Stimulated activated CD4-positive, alpha-beta T cell treated with anti-CD3 and anti-CD28 coated beads, Interleukin-4, amount 100 ng/mL, for 48 hours (primary cell): Measurements from ENCODE around the gene DRC7.
"Not testable (repeated sequence)": the region's sequence is repeated elsewhere in the genome, so short reads cannot be mapped to it uniquely, and the experiment has no call there.

ENCODE experiments used
- DNase-seq, 2 donors: peaks; one replicate each; pipeline ENCODE4 v3.0.0-alpha.2; 2020; ENCODE audit warnings: low read depth in 2 of 2

Gene DRC7

DNA sequence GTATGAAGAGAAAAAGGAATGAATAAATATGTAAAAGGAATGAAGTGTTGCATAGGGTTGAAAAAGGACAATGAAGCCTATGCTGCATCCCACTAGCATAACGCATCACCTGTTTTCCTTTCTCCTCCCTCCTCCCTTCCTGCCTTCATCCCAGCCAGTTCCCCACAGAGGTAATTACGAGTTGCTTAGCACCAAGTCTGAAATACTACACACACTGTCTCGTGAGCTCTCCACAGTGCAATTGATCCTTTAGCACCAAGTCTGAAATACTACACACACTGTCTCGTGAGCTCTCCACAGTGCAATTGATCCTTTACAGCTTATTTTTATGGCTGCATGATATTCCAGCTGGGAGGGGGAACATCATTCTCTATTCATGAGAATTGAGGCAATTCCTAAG is 1.1 kb upstream of the DRC7 start:
- DNase-seq: no peak

DNA sequence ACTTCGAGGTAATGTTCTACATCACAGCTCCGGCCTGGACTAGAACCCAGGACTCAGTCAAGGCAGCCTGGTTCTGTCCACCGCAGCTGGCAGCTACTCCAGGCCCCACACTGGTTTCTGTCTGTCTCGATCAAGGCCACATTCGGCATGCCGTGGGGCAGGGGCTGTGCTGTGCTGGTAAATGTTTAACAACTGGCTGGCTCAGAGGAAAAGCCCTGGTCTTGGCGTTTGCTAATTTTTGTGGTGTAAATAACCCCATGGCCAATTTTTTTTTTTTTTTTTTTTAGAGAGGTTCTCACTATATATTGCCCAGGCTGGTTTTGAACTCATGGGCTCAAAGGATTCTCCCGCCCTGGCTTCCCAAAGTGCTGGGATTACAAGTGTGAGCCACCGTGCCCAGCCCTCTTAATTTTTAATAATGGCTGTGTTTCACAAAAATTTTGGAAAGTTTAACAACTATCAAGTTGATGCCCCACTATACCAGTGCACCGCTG is 328 bp upstream of the DRC7 start:
- DNase-seq: no peak

DNA sequence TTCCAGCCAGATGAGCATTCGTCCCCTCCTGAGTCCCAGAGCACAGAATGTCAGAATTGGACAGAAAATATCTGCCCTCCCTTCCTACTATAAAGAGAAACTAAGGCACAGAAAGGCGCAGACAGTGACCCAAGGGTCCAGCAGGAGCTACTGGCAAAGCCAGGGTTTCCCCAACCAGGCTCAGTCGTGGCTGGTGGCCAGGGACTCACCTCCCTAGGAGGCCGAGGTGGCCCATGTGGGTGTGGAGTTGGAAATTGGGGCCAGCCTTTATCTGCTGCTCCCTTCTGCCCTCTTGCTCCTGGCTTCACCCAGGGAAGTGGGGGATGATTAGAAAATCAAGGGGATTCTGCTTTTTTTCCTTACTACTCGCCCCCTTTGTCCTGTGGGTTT is 1.1 kb downstream of the DRC7 start:
- no peak for DNase-seq

DNA sequence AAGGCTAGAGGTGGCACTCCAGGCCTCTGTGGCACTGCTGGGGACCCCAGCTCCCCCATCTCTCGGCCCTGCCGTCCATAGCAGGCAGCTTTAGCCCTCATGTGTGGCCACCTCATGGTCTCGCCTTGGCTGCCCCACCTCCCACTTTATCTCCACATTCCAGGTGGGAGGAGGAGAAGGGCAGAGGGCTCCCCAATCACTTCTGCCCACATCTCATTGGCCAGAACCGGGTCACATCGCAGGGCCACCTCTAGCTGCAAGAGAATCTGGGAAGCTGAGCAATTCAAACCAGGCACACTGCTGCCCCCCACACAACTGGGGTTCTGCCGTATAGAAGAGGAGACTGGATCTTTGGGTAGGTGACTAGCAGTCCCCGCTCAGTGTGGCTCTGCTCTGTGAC is 1.6 kb downstream of the DRC7 start:
- no peak for DNase-seq

DNA sequence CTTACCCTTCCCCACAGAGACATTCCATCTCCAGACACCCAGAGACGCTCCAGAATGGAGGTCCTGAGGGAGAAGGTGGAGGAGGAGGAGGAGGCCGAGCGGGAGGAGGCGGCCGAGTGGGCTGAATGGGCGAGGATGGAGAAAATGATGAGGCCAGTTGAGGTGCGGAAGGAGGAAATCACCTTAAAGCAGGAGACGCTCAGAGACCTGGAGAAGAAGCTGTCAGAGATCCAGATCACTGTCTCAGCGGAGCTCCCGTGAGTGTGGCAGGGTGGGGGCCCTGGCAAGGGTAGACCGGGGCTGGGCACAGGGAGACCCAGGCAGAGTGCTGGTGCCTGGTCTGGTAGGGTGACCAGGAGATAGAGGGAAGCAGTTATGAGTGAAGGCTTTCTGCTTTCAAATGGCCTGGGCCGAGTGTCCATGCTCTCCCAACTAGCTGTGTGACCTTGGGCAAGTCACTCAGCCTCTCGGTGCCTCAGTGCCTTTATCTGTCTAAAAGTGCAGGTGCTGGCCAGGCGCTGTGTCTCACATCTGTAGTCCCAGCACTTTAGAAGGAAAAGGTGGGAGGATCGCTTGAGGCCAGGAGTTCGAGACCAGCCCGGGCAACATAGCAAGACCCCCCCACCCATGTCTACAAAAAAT is 3.4 kb downstream of the DRC7 start:
- no peak for DNase-seq

DNA sequence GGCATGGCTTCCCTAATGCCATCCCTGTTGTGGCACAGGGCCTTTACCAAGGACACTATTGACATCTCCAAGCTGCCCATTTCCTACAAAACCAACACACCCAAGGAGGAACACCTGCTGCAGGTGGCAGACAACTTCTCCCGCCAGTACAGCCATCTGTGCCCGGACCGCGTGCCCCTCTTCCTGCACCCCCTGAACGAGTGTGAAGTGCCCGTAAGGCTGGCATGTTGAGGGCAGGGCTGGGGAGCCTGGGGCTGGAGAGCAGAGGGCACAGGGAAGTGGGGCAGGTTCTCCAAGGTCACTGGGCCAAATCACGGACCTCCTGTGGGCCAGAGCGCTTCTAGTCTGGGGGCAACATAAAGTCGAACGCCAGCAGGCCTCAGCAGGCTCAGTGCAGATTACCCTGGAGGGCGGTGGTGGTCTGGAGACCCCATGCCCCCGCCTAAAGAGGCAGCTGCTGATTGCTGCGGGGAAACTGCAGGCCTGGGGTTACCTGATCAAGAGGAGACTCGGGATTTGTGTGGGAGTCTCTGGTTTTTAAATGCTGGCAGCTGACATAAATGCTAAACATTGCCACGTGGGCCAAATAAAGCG is 4.3 kb downstream of the DRC7 start:
- DNase-seq: no peak

DNA sequence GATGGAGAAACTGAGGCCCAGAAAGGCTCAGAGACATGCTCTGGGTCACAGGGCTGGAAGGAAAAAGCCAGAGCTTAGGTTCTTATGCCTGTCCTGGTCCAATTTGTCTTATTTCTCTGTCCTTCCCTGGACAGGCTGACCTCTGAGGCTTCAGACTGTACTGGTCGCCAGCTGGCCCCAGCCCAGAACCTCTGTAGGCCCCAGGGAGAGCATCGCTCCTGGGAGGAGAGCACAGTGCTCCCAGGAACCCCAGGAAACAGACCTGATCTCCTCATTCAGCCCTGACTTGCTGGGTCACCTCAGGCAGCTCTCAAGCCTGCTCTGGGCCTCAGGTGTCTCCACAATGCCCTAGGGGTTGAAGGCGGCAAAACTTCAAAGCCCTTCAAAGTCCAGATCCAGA is 4.9 kb downstream of the DRC7 start:
- DNase-seq: no peak

DNA sequence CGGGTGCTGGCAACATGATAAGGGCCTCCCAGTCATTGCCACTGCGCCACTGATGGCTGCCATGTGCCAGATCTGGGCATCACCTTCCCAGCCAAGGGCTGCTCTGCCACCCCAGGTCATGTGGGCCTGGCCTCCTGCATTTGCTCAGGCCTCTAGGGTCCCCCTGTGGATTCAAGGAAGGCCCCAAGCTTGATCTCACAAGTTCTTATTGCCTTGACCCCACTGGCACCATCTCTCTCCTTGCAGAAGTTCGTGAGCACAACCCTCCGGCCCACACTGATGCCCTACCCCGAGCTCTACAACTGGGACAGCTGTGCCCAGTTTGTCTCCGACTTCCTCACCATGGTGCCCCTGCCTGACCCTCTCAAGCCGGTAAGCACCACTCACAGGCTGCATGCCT is 5.3 kb downstream of the DRC7 start:
- no peak for DNase-seq

DNA sequence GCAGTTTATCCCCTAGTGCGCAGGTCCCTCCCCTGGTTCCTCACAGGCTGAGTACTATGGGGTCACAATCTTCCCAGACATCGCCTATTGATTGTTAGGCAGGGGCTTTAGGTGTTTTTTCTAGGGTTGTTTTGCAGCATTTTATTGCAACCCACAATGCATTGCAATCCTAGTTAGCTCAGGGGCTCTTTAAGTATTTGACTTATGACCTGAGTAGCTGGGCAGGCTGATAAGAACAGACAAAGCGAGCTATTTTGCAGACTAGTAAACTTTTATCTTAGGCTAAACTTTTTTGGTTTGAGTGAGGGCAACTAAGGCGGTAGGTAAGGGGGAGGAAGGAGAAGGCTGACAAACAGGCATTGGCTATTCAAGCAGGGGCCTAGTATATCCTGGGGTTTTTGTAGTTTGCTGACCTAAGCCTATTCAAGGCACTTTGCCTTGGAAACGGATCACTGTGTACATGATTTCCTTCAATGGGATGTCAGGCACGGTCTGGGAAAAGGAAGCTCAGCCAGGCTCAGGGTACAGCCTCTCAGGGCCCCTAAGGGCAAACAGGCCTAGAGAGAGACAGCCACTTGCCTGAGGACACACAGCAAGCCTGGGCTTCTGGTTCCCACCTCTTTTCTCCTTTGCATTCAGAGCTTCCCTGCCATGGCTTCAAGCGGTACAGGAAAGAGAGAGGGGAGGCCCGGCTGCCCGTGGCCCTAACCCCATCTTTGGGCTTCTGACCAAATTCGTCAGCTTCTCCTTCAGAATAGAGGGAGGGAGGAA is 6.4 kb downstream of the DRC7 start:
- no peak for DNase-seq

DNA sequence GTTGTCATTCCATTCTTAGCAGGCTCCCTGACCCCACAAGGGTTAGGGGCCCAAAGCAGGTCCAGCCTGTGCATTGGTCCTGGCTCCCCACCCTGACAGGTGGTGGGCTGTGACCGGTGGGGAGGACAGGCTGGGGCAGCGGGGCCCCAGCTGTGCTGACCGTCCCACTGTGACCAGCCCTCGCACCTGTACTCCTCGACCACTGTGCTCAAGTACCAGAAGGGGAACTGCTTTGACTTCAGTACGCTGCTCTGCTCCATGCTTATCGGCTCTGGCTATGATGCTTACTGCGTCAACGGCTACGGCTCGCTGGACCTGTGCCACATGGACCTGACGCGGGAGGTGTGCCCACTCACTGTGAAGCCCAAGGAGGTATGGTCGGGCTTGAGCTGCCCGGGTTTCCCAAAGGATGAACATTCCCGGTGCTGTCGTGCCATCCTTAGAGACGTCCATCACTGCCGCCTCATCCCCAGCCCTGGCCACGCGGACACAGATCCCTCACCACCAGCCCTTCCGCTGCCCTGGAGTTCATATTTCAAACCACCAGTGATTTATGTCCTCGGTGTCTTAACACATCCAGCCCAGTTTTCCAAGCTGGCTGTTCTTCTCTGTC is 7.3 kb downstream of the DRC7 start:
- DNase-seq: no peak

DNA sequence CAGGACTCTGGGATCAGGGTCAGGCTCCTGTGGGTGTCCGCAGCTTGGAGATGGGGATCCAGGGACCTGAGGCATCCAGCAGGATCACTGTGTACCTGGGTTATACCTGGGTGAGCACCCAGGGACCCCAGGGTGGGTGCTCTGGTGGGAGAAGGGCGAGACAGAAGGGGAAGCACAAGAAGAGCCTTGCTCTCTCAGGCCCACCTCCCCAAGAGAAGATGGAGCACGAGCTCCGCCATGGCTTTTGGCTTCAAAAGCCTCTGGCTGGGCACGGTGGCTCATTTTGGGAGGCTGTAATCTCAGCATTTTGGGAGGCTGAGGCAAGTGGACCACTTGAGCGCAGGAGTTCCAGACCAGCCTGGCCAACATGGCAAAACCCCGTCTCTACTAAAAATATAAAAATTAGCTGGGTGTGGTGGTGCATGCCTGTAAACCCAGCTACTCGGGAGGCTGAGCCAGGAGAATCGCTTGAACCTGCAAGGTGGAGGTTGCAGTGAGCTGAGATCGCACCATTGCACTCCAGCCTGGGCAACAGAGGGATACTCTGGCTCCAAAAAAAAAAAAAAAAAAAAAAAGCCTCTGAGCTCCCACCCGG is 8.9 kb downstream of the DRC7 start:
- DNase-seq: no peak

DNA sequence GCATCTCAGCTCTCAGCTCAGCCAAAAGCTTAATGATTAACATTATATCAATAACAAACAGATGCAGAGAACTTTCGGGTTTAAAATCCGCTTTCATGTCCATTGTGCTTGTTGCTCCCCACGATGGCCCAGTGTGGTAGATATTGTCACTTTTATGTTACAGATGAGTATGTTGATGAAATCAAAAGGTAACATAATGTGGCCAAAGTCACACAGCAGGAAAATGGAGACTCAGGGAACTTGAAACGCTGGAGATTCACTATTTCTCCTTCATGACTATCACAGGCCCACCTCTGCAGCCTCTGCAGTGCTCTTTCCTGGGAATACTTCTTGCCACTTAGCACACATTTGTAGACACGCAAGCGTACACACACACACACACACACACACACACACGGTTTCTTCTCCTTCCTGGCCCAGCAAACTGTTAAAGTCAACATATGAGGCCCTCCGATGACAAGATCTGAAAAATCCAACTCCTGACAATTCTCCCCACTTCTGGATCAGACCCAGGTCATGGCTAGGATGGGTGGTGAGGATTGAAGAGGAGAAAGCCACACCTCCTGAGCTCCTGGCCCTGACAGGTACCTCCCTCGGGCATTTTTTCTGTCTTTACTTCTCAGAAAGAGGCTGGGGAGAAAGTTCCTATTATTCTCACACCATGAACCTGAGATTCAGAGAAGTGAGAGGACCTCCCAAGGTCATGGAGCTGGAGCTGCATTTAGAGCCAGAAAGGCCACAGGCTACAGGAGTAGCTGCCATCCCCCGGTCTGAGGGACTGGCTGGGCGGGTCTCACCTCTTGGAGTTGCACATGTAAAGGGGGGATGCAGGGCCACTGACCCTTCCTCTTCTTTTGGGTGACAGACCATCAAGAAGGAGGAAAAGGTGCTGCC is 9.7 kb downstream of the DRC7 start:
- DNase-seq: no peak

DNA sequence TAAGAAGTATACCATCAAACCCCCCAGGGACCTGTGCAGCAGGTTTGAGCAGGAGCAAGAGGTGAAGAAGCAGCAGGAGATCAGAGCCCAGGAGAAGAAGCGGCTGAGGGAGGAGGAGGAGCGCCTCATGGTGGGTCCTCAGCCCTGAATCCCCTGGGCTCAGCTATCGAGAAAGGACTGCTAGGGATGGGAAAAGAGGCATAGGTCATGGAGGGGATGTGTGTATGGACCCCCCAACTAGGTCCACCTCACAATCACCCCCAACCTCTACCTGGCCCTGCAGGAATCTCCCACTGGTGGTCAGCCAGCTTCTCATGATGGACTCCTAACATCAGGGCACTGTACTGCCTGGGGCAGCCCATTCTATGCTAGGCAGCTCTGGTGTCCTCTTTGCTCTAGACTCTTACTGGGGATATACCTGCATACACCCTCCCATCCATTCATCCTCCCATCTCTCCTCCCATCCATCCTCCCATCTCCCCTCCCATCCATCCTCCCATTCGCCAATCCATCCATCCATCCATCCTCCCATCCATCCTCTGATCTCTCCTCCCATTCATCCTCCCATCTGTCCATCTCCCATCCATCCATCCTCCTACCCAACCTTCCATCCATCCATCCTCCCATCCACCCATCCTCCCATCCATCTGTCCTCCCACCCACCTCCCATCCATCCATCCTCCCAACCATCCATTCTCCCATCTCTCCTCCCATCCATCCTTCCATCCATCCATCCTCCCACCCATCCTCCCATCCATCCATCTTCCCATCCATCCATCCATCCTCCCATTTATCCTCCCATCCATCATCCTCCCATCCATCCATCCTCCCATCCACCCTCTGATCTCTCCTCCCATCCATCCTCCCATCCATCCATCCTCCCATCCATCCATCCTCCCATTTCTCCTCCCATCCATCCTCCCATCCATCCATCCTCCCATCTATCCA is 10.6 kb downstream of the DRC7 start:
- no peak for DNase-seq

DNA sequence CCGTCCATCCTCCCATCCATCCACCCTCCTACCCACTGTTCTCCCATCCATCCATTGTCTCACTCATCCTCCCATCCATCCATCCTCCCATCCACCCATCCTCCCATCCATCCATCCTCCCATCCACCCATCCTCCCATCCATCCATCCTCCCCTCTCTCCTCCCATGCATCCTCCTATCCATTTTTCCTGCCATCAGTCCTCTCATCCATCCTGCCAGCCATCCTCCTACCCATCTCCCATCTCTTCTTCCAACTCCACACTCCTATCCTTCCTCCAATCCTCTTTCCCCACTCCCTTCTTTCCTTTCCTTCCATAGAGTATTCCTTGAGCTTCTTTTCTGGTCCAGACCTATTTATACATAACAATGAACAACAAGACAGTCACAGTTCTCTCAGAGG is 12.1 kb downstream of the DRC7 start:
- DNase-seq: no peak

DNA sequence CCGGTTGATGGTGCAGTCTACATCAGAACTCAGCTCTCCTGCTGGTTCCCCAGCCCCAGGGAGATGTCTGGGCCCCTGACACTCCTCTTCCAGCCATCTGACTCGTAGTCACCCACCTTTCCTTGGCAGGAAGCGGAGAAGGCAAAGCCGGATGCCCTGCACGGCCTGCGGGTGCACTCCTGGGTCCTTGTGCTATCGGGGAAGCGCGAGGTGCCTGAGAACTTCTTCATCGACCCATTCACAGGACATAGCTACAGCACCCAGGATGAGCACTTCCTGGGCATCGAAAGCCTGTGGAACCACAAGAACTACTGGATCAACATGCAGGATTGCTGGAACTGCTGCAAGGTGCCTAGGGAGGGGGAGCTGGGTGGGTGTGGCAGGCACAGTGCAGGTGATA is 12.7 kb downstream of the DRC7 start:
- DNase-seq: no peak

DNA sequence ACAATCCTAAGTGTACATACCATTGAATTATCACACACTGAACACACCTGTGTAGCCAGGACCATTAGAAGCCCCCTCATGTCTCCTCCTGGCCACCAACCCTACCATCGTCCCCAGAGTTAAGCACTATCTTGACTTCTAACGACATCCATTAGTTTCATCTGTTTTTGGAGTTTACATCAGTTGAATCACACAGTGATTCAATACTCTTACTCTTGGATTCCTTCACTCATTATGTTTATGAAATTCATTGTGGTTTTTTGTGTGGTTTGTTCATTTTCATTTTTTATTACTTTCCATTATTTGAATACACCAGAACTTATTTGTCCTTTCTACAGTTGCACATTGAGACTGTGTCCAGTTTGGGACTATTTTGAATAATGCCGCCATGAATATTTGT is 13.6 kb downstream of the DRC7 start:
- DNase-seq: no peak

DNA sequence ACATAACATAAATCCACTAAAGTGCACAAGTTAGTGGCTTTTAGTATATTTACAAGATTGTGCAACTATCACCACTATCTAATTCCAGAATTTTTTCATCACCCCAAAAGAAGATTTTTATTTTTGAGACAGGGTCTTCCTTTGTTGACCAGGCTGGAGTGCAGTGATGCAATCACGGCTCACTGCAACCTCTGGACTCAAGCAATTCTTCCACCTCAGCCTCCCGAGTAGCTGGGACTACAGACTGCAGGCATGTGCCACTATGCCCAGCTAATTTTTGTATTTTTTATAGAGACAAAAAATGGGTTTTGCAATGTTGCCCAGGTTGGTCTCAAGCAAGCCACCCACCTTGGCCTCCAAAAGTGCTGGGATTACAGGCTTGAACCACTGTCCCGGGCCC is 15.1 kb downstream of the DRC7 start:
- no peak for DNase-seq

DNA sequence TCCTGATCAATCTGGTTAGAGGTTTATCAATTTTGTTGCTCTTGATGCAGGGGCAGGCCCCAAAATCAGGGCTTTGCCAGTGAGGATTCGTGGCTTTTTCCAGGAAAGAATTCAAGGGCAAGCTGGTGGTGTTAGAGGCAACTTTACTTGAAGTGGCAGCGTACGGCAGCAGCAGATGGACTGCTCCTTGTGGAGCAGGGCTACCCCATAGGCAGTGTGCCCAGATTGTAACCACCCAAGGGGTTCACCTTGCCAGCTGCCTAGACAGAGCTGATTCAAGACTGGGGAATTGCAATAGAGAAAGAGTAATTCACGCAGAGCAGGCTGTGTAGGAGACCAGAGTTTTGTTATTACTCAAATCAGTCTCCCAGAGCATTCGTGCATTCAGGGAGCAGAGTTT is 16.7 kb downstream of the DRC7 start:
- no peak for DNase-seq

DNA sequence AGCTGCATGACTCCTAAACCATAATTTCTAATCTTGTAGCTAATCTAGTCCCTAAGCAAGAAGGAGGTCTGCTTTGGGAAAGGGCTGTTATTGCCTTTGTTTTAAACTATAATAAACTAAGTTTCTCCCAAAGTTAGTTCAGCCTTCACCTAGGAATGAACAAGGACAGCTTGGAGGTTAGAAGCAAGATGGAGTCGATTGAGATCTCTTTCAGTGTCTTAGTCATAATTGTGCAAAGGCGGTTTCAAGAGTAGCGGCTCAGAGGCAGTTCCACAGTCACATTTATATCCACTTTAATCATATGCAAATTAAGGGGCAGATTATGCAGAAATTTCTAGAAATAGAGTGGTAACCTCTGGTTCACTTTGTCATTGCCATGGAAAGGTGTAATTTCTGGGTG is 17.4 kb downstream of the DRC7 start:
- DNase-seq: no peak

DNA sequence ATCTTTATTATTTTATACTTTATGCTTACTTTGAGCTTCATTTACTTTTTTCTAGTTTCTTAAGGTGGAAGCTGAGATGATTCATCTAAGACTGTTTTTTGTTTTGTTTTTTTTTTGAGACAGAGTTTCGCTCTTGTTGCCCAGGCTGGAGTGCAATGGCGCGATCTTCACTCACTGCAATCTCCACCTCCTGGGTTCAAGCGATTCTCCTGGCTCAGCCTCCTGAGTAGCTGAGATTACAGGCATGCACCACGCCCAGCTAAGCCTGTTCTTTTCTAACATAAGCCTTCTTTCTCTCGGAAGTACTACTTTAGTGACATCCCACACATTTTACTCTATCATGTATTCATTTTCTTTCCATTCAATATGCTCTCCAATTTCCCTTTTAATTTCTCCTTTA is 18.0 kb downstream of the DRC7 start:
- not testable (repeated sequence) for DNase-seq
